Measurements from ENCODE around the gene QRICH2.
"Not testable (repeated sequence)": the region's sequence is repeated elsewhere in the genome, so short reads cannot be mapped to it uniquely, and the experiment has no call there.

The QRICH2 gene

GRCh38 chr17:76267581-76268001 is 40.5 kb downstream of the QRICH2 start:
- not testable (repeated sequence) for DNase-seq (ENCODE audit: low read depth in 2 of 2)

GRCh38 chr17:76267051-76267576 is 41.0 kb downstream of the QRICH2 start:
- DNase-seq (ENCODE audit: low read depth in 2 of 2) = no peak

GRCh38 chr17:76266244-76266938 is 41.7 kb downstream of the QRICH2 start:
- DNase-seq (ENCODE audit: low read depth in 2 of 2) = no peak

- DNase-seq (ENCODE audit: low read depth in 2 of 2) = peak in 1 of 2 donors; percentile 45
These were observed 42.3 kb downstream of the QRICH2 start for GRCh38 chr17:76265624-76266243.

- DNase-seq (ENCODE audit: low read depth in 2 of 2) = peak; percentile 96 to 97
These were observed 43.1 kb downstream of the QRICH2 start, which contains the start of gene UBALD2 for GRCh38 chr17:76264755-76265623. Gene UBALD2, plus strand, starts transcription at chr17:76265348. Its CDS starts 158 bp downstream, at chr17:76265506.

GRCh38 chr17:76264425-76264754 is 43.7 kb downstream of the QRICH2 start:
- no peak for DNase-seq (ENCODE audit: low read depth in 2 of 2)

GRCh38 chr17:76263896-76264295 is 44.2 kb downstream of the QRICH2 start:
- DNase-seq (ENCODE audit: low read depth in 2 of 2) = no peak

- no peak for DNase-seq (ENCODE audit: low read depth in 2 of 2)
These were observed 45.2 kb downstream of the QRICH2 start for GRCh38 chr17:76262732-76263344.

- no peak for DNase-seq (ENCODE audit: low read depth in 2 of 2)
These were observed 46.5 kb downstream of the QRICH2 start for GRCh38 chr17:76261421-76262215.

GRCh38 chr17:76260669-76261068 is 47.4 kb downstream of the QRICH2 start:
- no peak for DNase-seq (ENCODE audit: low read depth in 2 of 2)

GRCh38 chr17:76260220-76260619 is 47.9 kb downstream of the QRICH2 start:
- no peak for DNase-seq (ENCODE audit: low read depth in 2 of 2)

- not testable (repeated sequence) for DNase-seq (ENCODE audit: low read depth in 2 of 2)
These were observed 51.5 kb downstream of the QRICH2 start for GRCh38 chr17:76256430-76257050.

GRCh38 chr17:76255801-76256429 is 52.2 kb downstream of the QRICH2 start:
- no peak for DNase-seq (ENCODE audit: low read depth in 2 of 2)

GRCh38 chr17:76254275-76254674 is 53.8 kb downstream of the QRICH2 start:
- no peak for DNase-seq (ENCODE audit: low read depth in 2 of 2)

GRCh38 chr17:76253841-76254240 is 54.2 kb downstream of the QRICH2 start:
- DNase-seq (ENCODE audit: low read depth in 2 of 2) = no peak

GRCh38 chr17:76252967-76253766 is 54.9 kb downstream of the QRICH2 start:
- DNase-seq (ENCODE audit: low read depth in 2 of 2) = not testable (repeated sequence)

- no peak for DNase-seq (ENCODE audit: low read depth in 2 of 2)
These were observed 55.8 kb downstream of the QRICH2 start for GRCh38 chr17:76252040-76252954.

- no peak for DNase-seq (ENCODE audit: low read depth in 2 of 2)
These were observed 56.5 kb downstream of the QRICH2 start for GRCh38 chr17:76251478-76252039.

All from stimulated activated CD4-positive, alpha-beta T cell treated with anti-CD3 and anti-CD28 coated beads, Interleukin-1b, Interleukin-23, amount 100 ng/mL, for 4 hours (primary cell).